ENCODE measurements around the gene RDX.

- no peak for TF ChIP-seq CTCF (IDR thresholded peaks at IDR 0.05; ENCODE audit: borderline replicate concordance, extremely low read depth, low read length, poor library complexity, severe bottlenecking)
- no peak for TF ChIP-seq EZH2 (IDR thresholded peaks at IDR 0.05; ENCODE audit: borderline replicate concordance, low read depth, low read length, severe bottlenecking)
Observed at GRCh38 chr11:110283862-110284261, 12.6 kb downstream of the RDX start.

Measured in DND-41 (cell line).